Panc1 (cell line): ENCODE results near the gene LAMP5.

Source experiments
- POLR2AphosphoS5 ChIP-seq: IDR thresholded peaks from 2 replicates; pipeline ENCODE4 v1.6.1; 2012; ENCODE audit warnings: mild to moderate bottlenecking, low read depth, low read length, moderate library complexity
- SIN3A ChIP-seq: IDR thresholded peaks from 2 replicates; pipeline ENCODE4 v1.6.1; 2012; ENCODE audit warnings: low read depth, mild to moderate bottlenecking, low read length, moderate library complexity, borderline replicate concordance; ENCODE audit not compliant: insufficient read depth
- TF ChIP-seq, protein P1 (sequence below), 2 experiments: IDR thresholded peaks; 2 replicates each; pipeline ENCODE4 v1.6.1; 2011 to 2012; ENCODE audit warnings: low read depth in 2 of 2, control low read depth in 1 of 2, low read length in 1 of 2, mild to moderate bottlenecking in 1 of 2, moderate library complexity in 1 of 2; ENCODE audit not compliant: insufficient read depth in 1 of 2
- TF ChIP-seq, protein P2 (sequence below): fragments of 450-650 bp; IDR thresholded peaks from 2 replicates; pipeline ENCODE4 v1.5.1; 2017; ENCODE audit warnings: mild to moderate bottlenecking

DNA sequence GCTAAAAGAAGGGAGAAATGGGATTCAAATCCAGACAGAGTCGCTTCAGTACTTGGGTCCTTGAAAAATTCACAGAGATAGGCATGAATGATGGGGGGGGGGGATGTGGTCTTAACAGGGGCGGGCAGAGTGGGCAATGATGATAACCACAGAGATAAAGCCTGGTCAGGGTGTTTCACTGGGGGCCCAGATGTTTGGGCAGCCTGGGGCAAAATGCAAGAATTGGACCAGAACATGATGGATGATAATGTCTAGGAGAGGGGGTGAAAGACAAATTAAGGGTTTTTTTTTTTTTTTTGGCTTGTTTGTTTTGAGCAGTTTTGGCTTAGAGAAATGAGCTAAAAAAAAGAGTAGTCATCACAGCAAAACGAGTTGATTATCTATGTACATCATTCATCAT, 57.4 kb downstream of the LAMP5 start:
- TF ChIP-seq, protein P1, sequence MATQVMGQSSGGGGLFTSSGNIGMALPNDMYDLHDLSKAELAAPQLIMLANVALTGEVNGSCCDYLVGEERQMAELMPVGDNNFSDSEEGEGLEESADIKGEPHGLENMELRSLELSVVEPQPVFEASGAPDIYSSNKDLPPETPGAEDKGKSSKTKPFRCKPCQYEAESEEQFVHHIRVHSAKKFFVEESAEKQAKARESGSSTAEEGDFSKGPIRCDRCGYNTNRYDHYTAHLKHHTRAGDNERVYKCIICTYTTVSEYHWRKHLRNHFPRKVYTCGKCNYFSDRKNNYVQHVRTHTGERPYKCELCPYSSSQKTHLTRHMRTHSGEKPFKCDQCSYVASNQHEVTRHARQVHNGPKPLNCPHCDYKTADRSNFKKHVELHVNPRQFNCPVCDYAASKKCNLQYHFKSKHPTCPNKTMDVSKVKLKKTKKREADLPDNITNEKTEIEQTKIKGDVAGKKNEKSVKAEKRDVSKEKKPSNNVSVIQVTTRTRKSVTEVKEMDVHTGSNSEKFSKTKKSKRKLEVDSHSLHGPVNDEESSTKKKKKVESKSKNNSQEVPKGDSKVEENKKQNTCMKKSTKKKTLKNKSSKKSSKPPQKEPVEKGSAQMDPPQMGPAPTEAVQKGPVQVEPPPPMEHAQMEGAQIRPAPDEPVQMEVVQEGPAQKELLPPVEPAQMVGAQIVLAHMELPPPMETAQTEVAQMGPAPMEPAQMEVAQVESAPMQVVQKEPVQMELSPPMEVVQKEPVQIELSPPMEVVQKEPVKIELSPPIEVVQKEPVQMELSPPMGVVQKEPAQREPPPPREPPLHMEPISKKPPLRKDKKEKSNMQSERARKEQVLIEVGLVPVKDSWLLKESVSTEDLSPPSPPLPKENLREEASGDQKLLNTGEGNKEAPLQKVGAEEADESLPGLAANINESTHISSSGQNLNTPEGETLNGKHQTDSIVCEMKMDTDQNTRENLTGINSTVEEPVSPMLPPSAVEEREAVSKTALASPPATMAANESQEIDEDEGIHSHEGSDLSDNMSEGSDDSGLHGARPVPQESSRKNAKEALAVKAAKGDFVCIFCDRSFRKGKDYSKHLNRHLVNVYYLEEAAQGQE (IDR thresholded peaks at IDR 0.05; ENCODE audit: insufficient read depth in 1 of 2, low read depth in 2 of 2, low read length in 1 of 2): no peak
- TF ChIP-seq, protein P2, sequence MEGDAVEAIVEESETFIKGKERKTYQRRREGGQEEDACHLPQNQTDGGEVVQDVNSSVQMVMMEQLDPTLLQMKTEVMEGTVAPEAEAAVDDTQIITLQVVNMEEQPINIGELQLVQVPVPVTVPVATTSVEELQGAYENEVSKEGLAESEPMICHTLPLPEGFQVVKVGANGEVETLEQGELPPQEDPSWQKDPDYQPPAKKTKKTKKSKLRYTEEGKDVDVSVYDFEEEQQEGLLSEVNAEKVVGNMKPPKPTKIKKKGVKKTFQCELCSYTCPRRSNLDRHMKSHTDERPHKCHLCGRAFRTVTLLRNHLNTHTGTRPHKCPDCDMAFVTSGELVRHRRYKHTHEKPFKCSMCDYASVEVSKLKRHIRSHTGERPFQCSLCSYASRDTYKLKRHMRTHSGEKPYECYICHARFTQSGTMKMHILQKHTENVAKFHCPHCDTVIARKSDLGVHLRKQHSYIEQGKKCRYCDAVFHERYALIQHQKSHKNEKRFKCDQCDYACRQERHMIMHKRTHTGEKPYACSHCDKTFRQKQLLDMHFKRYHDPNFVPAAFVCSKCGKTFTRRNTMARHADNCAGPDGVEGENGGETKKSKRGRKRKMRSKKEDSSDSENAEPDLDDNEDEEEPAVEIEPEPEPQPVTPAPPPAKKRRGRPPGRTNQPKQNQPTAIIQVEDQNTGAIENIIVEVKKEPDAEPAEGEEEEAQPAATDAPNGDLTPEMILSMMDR: no peak
- no peak for TF ChIP-seq POLR2AphosphoS5
- TF ChIP-seq SIN3A: no peak
